Hepatocyte (in vitro differentiated cells): ENCODE measurements around the gene TNS3. TPM values are rescaled to one million over a fixed set of nuclear protein-coding genes. Genes with fewer than 3 reads are reported as not detected.
"Not testable (repeated sequence)": the region's sequence is repeated elsewhere in the genome, so short reads cannot be mapped to it uniquely, and the experiment has no call there.

Source experiments
- DNase-seq: peaks from one replicate; pipeline ENCODE4 v3.0.0-alpha.2; 2016; ENCODE audit warnings: low spot score
- H2AFZ ChIP-seq: fragments of 200-600 bp; sonication (generic); 2 replicates; pipeline ENCODE4 v1.6.0; 2016; ENCODE audit warnings: antibody characterized with exemption, mild to moderate bottlenecking
- H3K27ac ChIP-seq: fragments of 200-600 bp; sonication (generic); 2 replicates; pipeline ENCODE4 v1.5.1; 2016; ENCODE audit warnings: mild to moderate bottlenecking
- H3K27me3 ChIP-seq: fragments of 200-600 bp; sonication (generic); 2 replicates; pipeline ENCODE4 v1.6.1; 2016
- H3K36me3 ChIP-seq: fragments of 200-600 bp; sonication (generic); replicated peaks from 2 replicates; pipeline ENCODE4 v1.5.1; 2016; ENCODE audit warnings: low read depth; ENCODE audit not compliant: insufficient read depth
- H3K4me1 ChIP-seq: fragments of 200-600 bp; sonication (generic); 2 replicates; pipeline ENCODE4 v1.5.1; 2016; ENCODE audit warnings: mild to moderate bottlenecking, moderate library complexity; ENCODE audit not compliant: insufficient read depth
- H3K4me2 ChIP-seq: fragments of 200-600 bp; sonication (generic); 2 replicates; pipeline ENCODE4 v1.6.0; 2016
- H3K4me3 ChIP-seq: fragments of 200-600 bp; sonication (generic); 2 replicates; pipeline ENCODE4 v1.5.1; 2016; ENCODE audit warnings: mild to moderate bottlenecking
- H3K79me2 ChIP-seq: fragments of 200-600 bp; sonication (generic); 2 replicates; pipeline ENCODE4 v1.6.0; 2017; ENCODE audit warnings: mild to moderate bottlenecking
- H3K9me2 ChIP-seq: fragments of 200-600 bp; sonication (generic); replicated peaks from 2 replicates; pipeline ENCODE4 v1.6.0; 2017; ENCODE audit warnings: mild to moderate bottlenecking; ENCODE audit not compliant: insufficient read depth
- H3K9me3 ChIP-seq: fragments of 200-600 bp; sonication (generic); 2 replicates; pipeline ENCODE4 v1.5.1; 2016; ENCODE audit warnings: low read depth, mild to moderate bottlenecking
- H4K20me1 ChIP-seq: fragments of 200-600 bp; sonication (generic); 2 replicates; pipeline ENCODE4 v1.6.0; 2016; ENCODE audit warnings: mild to moderate bottlenecking; ENCODE audit not compliant: insufficient read depth, poor library complexity, severe bottlenecking
- EZH2 ChIP-seq: fragments of 200-600 bp; sonication (generic); IDR thresholded peaks from 2 replicates; pipeline ENCODE4 v1.6.1; 2016; ENCODE audit warnings: antibody characterized with exemption, mild to moderate bottlenecking, borderline replicate concordance
- EZH2phosphoT487 ChIP-seq: fragments of 200-600 bp; sonication (generic); IDR thresholded peaks from one replicate; pipeline ENCODE4 v1.6.1; 2018; ENCODE audit warnings: antibody characterized with exemption, mild to moderate bottlenecking, low read depth, moderate library complexity; ENCODE audit not compliant: unreplicated experiment, severe bottlenecking
- WGBS: methylation state at CpG from one replicate; pipeline ENCODE4 v1.1.6; 2016; ENCODE audit warnings: low lambda C conversion rate; ENCODE audit errors: missing lambda C conversion rate; 5-methylcytosine and 5-hydroxymethylcytosine counted together
- polyA plus RNA-seq: library from polyadenylated mRNA; unstranded; fragments of >200 nt; fragmentation: Nextera tagmentation; extraction: Ambion mirVana; gene quantifications from 2 replicates; pipeline ENCODE4 v1.2.1, GENCODE V29; 2016
- total RNA-seq: library from RNA; depleted of rRNA; stranded (reverse); fragments of >200 nt; gene quantifications from 2 replicates; pipeline ENCODE4 v1.2.3, GENCODE V29; 2014
- TF ChIP-seq, protein P1 (sequence below): fragments of 200-600 bp; sonication (generic); IDR thresholded peaks from 2 replicates; pipeline ENCODE4 v1.5.1; 2016; ENCODE audit warnings: antibody characterized with exemption, mild to moderate bottlenecking; ENCODE audit not compliant: poor library complexity

TNS3 gene
- total and polyA plus RNA-seq, 2 experiments from 2014 or later = 30.0 to 73.3 TPM

DNA sequence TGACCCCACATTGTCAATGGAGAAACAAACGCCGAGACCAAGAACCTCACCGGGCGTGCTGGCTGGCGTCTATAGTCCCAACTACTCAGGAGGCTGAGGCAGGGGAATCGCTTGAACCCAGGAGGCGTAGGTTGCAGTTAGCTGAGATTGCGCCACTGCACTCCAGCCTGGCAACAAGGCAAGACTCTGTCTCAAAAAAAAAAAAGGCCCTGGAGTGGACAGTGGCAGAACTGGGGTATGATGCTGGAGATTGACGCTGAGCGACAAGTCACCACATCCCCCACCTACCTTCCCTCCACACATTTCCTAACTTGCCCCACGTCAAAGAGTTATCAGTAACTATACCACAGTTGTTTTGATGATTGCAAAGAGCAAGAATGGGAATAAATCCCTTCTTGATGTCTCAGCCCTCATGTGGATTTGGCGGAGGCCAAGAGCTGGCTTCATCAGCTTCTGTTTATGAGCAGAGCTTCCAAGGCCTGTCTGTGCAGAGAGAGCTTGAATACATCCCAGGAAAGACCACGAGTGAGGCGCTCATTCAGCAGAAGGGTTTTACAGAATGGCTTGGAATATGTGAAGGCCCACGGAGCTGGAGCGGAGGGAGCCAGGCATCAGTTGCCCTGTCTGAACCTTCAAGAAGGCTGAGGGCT is 28.0 kb upstream of the TNS3 start:
- H3K9me3 ChIP-seq = no peaks in the 10 kb centered on the region
- no peaks in the 10 kb centered on the region for H3K36me3 ChIP-seq
- H3K4me1 ChIP-seq = peaks cover 26% of the 10 kb centered on the region
- no peaks in the 10 kb centered on the region for H4K20me1 ChIP-seq
- no peak for TF ChIP-seq EZH2phosphoT487
- TF ChIP-seq, protein P1, sequence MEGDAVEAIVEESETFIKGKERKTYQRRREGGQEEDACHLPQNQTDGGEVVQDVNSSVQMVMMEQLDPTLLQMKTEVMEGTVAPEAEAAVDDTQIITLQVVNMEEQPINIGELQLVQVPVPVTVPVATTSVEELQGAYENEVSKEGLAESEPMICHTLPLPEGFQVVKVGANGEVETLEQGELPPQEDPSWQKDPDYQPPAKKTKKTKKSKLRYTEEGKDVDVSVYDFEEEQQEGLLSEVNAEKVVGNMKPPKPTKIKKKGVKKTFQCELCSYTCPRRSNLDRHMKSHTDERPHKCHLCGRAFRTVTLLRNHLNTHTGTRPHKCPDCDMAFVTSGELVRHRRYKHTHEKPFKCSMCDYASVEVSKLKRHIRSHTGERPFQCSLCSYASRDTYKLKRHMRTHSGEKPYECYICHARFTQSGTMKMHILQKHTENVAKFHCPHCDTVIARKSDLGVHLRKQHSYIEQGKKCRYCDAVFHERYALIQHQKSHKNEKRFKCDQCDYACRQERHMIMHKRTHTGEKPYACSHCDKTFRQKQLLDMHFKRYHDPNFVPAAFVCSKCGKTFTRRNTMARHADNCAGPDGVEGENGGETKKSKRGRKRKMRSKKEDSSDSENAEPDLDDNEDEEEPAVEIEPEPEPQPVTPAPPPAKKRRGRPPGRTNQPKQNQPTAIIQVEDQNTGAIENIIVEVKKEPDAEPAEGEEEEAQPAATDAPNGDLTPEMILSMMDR = no peak
- TF ChIP-seq EZH2 = no peak
- no peak overlapping the region for H3K4me3 ChIP-seq
- no peak for DNase-seq
- H3K79me2 ChIP-seq = no peaks in the 10 kb centered on the region
- H3K27me3 ChIP-seq = no peaks in the 10 kb centered on the region
- H3K9me2 ChIP-seq = no peaks in the 10 kb centered on the region
- WGBS = 75% methylated on average over 16 of the region's 16 CpGs
- peak overlapping the region; percentile 75 for H3K27ac ChIP-seq
- peak overlapping the region; percentile 28 for H3K4me2 ChIP-seq
- no peak overlapping the region for H2AFZ ChIP-seq

DNA sequence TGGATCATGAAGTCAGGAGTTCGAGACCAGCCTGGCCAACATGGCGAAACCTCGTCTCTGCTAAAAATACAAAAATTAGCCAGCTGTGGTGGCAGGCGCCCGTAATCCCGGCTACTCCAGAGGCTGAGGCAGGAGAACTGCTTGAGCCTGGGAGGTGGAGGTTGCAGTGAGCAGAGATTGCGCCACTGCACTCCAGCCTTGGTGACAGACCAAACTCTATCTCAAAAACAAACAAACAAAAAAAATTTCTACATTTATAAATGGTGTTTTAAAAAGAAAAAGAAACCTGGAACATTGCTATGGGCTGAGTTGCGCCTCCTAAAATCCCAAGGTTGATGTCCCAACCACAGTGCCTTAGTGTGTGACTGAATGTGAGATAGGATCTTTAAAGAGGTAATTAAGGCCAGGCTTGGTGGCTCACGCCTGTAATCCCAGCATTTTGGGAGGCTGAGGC is 24.7 kb upstream of the TNS3 start:
- not testable (repeated sequence) for H3K9me3 ChIP-seq, H3K79me2 ChIP-seq, H3K27ac ChIP-seq, H3K9me2 ChIP-seq, H4K20me1 ChIP-seq, H3K36me3 ChIP-seq, H3K4me3 ChIP-seq, H3K4me2 ChIP-seq, H2AFZ ChIP-seq, H3K27me3 ChIP-seq, DNase-seq
- peaks cover 44% of the 10 kb centered on the region for H3K4me1 ChIP-seq
- 91% methylated on average over 9 of the region's 9 CpGs for WGBS

DNA sequence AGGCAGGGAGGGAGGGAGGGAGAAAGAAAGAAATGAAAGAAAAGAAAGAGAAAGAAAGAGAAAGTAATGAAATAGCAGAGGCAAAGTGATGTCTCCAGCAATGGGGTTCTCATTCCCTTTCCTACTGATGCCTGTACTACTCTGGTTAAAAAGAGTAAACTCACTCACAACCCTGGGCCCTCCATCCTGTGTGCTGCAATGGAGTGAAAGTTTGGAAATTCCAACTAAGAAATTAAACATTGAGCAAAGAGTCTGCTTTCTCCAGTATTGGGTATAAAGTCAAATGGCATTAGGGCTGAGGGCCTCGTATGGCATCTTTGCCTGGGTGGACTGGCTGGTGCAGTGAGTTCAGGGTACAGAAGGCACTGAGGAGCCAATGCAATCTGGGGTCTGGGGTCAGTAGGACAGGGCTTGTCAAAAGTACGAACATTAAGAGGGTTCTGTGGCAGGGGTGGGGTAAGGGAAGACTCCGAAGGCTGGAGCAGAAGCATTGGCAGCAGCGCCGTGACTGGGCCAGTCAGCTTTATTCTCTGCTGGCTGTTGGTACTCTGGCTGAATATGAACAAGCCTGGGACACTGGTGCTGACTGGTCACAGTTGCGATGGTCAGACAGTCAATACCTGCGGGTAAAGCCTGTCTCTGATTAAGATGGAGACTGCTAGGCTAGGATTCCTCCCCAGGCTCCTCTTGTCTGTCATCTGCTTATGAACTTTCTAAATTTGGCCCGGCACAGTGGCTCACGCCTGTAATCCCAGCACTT is 24.1 kb upstream of the TNS3 start:
- DNase-seq = no peak
- H3K9me2 ChIP-seq = no peaks in the 10 kb centered on the region
- no peaks in the 10 kb centered on the region for H3K79me2 ChIP-seq
- H3K4me2 ChIP-seq = no peak overlapping the region
- no peak overlapping the region for H3K4me3 ChIP-seq
- WGBS = 94% methylated on average over 9 of the region's 9 CpGs
- H3K9me3 ChIP-seq = no peaks in the 10 kb centered on the region
- H3K27ac ChIP-seq = peak overlapping the region; percentile 85
- H2AFZ ChIP-seq = no peak overlapping the region
- H4K20me1 ChIP-seq = no peaks in the 10 kb centered on the region
- H3K4me1 ChIP-seq = peaks cover 44% of the 10 kb centered on the region
- H3K27me3 ChIP-seq = no peaks in the 10 kb centered on the region
- TF ChIP-seq EZH2 (no peak), EZH2phosphoT487 (no peak)
- TF ChIP-seq, protein P1 = no peak
- no peaks in the 10 kb centered on the region for H3K36me3 ChIP-seq

DNA sequence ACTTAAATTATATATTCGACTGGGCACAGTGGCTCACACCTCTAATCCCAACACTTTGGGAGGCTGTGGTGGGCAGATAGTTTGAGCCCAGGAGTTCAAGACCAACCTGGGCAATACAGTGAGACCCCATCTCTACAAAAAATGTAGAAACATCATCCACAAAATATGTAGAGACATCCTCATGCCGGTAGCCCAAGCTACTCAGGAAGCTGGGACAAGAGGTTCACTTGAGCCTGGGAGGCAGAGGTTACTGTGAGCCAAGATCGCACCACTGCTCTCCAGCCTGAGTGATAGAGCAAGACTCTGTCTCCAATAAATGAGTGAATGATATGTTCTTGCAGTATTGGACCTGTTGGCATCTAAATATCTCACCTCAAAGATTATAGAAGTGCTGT is 22.6 kb upstream of the TNS3 start:
- Histone ChIP-seq H3K27ac (peak overlapping the region; percentile 85), H3K4me3 (no peak overlapping the region), H3K4me1 (peaks cover 32% of the 10 kb centered on the region), H3K79me2 (no peaks in the 10 kb centered on the region), H4K20me1 (no peaks in the 10 kb centered on the region), H3K4me2 (peak overlapping the region; percentile 15), H3K27me3 (no peaks in the 10 kb centered on the region), H3K36me3 (no peaks in the 10 kb centered on the region), H3K9me2 (no peaks in the 10 kb centered on the region), H3K9me3 (no peaks in the 10 kb centered on the region), H2AFZ (no peak overlapping the region)
- TF ChIP-seq EZH2phosphoT487 = no peak
- no peak for TF ChIP-seq EZH2
- TF ChIP-seq, protein P1 = no peak
- no peak for DNase-seq
- WGBS = 64% methylated on average over 3 of the region's 3 CpGs

DNA sequence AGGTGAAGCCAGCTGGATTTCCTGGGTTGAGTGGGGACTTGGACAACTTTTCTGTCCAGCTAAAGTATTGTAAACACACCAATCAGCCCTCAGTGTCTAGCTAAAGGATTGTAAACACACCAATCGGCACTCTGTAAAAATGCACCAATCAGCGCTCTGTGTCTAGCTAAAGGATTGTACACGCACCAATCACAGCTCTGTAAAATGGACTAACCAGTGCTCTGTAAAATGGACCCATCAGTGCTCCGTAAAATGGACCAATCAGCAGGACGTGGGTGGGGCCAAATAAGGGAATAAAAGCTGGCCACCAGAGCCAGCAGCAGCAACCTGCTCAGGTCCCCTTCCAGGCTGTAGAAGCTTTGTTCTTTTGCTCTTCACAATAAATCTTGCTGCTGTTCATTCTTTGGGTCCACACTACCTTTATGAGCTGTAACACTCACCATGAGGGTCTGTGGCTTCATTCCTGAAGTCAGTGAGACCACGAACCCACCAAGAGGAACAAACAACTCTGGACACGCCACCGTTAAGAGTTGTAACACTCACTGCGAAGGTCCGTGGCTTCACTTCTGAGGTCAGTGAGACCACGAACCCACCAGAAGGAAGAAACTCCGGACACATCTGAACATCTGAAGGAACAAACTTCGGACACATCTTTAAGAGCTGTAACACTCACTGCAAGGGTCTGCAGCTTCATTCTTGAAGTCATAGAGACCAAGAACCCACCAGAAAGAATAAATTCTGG is 21.8 kb upstream of the TNS3 start:
- peaks cover 31% of the 10 kb centered on the region for H3K4me1 ChIP-seq

More for the DNA sequence above, 21.8 kb upstream of the TNS3 start:
- H3K27me3 ChIP-seq, DNase-seq, H3K4me2 ChIP-seq, H3K9me3 ChIP-seq, H2AFZ ChIP-seq, H3K9me2 ChIP-seq, H4K20me1 ChIP-seq, H3K79me2 ChIP-seq, H3K36me3 ChIP-seq, H3K4me3 ChIP-seq: not testable (repeated sequence)
- peak overlapping the region; percentile 85 for H3K27ac ChIP-seq
- WGBS = 94% methylated on average over 13 of the region's 13 CpGs
